ENCODE measurements around the gene RRBP1.

DNA sequence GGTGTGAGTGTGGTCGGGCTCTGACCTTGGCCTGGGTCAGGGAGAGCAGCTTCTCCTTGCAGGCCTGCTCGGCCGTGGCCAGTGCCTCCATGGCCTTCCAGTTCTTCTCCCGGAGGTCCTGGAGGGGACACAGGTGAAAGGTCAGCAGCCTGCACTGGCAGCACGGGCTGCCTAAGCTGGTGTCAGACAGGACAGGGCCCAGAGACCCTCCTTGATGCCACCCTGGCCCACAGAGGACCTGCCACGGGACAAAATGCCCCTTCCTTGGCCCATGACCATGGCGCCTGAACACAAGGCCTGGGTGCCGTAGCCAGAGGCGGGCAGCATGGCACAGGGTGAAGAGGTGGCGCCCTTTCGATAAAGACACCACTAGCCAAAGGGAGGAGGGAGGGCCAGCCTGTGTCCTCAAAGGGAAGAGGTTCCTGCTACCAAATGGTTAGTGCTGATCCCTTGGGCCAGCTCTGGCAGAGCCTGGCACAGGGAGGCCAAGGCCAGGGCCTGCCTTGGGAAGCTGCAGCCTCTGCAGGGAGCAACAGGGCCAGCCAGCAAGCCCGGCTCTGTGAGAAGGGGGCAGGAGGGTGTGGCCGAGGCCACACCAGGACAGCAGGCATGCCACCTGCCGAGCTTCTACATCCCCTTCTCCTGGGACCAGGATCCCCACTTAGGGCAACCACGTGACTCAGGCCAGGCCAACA lies 57.3 kb downstream of the RRBP1 start:
- TF ChIP-seq EZH2 (IDR thresholded peaks at IDR 0.05; ENCODE audit: borderline replicate concordance, low read depth, low read length, poor library complexity, severe bottlenecking), result no peak
- TF ChIP-seq, protein P1, sequence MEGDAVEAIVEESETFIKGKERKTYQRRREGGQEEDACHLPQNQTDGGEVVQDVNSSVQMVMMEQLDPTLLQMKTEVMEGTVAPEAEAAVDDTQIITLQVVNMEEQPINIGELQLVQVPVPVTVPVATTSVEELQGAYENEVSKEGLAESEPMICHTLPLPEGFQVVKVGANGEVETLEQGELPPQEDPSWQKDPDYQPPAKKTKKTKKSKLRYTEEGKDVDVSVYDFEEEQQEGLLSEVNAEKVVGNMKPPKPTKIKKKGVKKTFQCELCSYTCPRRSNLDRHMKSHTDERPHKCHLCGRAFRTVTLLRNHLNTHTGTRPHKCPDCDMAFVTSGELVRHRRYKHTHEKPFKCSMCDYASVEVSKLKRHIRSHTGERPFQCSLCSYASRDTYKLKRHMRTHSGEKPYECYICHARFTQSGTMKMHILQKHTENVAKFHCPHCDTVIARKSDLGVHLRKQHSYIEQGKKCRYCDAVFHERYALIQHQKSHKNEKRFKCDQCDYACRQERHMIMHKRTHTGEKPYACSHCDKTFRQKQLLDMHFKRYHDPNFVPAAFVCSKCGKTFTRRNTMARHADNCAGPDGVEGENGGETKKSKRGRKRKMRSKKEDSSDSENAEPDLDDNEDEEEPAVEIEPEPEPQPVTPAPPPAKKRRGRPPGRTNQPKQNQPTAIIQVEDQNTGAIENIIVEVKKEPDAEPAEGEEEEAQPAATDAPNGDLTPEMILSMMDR (conservative IDR thresholded peaks at IDR 0.05; ENCODE audit: low read depth, low read length), result no peak
